Prostate gland (tissue), 2 donors: ENCODE measurements around the gene GSK3A. TPM values are rescaled to one million over a fixed set of nuclear protein-coding genes. Genes with fewer than 3 reads are reported as not detected.

Experiments
- DNase-seq: peaks from one replicate; pipeline ENCODE4 v3.0.0-alpha.2; 2019; ENCODE audit warnings: low spot score
- H3K27ac ChIP-seq, 2 donors: fragments of 200-600 bp; sonication (generic); 2 replicates each; pipeline ENCODE4 v1.5.1; 2017 to 2019
- H3K27me3 ChIP-seq: fragments of 200-600 bp; sonication (generic); replicated peaks from 2 replicates; pipeline ENCODE4 v1.5.1; 2019; ENCODE audit not compliant: insufficient read depth
- H3K36me3 ChIP-seq, 2 donors: fragments of 200-600 bp; sonication (generic); 1 replicate in 1 of 2; 2 replicates in 1 of 2; pipeline versions ENCODE4 v1.5.1 to v1.8.1; 2017 to 2019
- H3K4me1 ChIP-seq: fragments of 200-600 bp; sonication (generic); replicated peaks from 2 replicates; pipeline ENCODE4 v1.5.1; 2019
- H3K4me3 ChIP-seq, 2 donors: fragments of 200-600 bp; sonication (generic); 2 replicates each; pipeline ENCODE4 v1.5.1; 2017 to 2019
- H3K9me3 ChIP-seq: fragments of 200-600 bp; sonication (generic); 2 replicates; pipeline ENCODE4 v1.5.1; 2017
- CTCF ChIP-seq, 4 experiments: fragments of 200-600 bp in 2 of 4; fragments of 450-650 bp in 2 of 4; sonication (generic) in 2 of 4; IDR thresholded peaks; 1 replicate in 3 of 4; 2 replicates in 1 of 4; pipeline ENCODE4 v1.5.1; 2016 to 2019; ENCODE audit warnings: antibody characterized with exemption in 4 of 4, mild to moderate bottlenecking in 2 of 4, moderate library complexity in 2 of 4
- POLR2A ChIP-seq: fragments of 450-650 bp; IDR thresholded peaks from one replicate; pipeline ENCODE4 v1.6.1; 2016; ENCODE audit warnings: antibody characterized with exemption, mild to moderate bottlenecking
- POLR2AphosphoS5 ChIP-seq: sonication (generic); formaldehyde crosslinking; IDR thresholded peaks from one replicate; pipeline ENCODE4 v1.6.1; 2017; ENCODE audit warnings: antibody characterized with exemption
- WGBS: methylation state at CpG from one replicate; pipeline ENCODE4 v1.1.5; 2018; 5-methylcytosine and 5-hydroxymethylcytosine counted together
- intact Hi-C: fragments of 100-400 bp; cut with DNase I; formaldehyde crosslinking; loops from one replicate; pipeline ENCODE4 v1.14.2; 2022
- total RNA-seq, 2 donors: library from RNA; depleted of rRNA; stranded (reverse); fragments of >200 nt; gene quantifications; one replicate each; pipeline ENCODE4 v1.1.0, GENCODE V29; 2016

Gene GSK3A
- total RNA-seq, 2 donors from 2014 or later = 37.1 to 61.6 TPM

- intact Hi-C loops = no loop called here
- peaks cover 10 to 32% of the 10 kb centered on the region in 2 donors for H3K36me3 ChIP-seq
- DNase-seq = no peak
Measured at GRCh38 chr19:42287017-42287826, 44.8 kb upstream of the GSK3A start.

DNA sequence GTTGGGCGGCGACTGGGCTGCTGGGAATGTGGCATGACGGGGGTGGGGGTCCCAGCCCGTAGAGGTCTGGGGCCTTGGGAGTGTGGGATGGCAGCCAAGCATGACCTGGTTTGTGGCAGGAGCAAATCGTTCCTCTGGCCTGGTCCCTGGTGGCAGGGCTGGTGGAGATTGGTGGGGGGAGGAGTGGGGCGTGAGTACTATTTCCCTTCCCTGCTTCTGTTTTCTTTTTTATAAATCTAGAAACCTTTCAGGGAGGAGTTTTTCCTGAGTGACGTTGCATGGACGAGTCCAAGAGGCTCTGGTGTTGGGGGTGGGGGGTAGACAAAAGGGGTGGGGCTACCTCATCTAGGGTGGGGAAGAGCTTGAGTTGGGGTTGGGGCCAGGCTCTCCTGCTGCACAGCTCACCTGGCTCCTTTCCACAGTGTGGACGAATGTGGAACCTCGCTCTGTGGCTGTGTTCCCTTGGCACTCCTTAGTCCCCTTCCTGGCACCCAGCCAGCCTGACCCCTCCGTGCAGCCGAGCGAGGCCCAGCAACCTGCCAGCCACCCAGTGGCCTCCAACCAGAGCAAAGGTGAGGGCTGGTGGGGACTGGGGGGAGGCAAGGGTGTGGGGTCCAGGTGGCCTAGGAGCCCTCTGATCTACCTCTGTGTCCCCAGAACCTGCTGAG, 44.1 kb upstream of the GSK3A start:
- TF ChIP-seq POLR2AphosphoS5 (no peak), CTCF (IDR thresholded peaks at IDR 0.05) (no peak), POLR2A (peak; percentile 28)

More at GRCh38 chr19:42287017-42287826, 44.8 kb upstream of the GSK3A start:
- H3K4me1 ChIP-seq = peaks cover 25% of the 10 kb centered on the region
- H3K4me3 ChIP-seq = no peak overlapping the region
- 85% methylated on average over 27 of the region's 30 CpGs for WGBS
- peak overlapping the region; percentile 78 to 98 for H3K27ac ChIP-seq
- no peaks in the 10 kb centered on the region for H3K9me3 ChIP-seq
- H3K27me3 ChIP-seq = no peaks in the 10 kb centered on the region
- TF ChIP-seq POLR2AphosphoS5 (no peak), CTCF (IDR thresholded peaks at IDR 0.05) (no peak), POLR2A (no peak)

GRCh38 chr19:42285988-42286348, 43.6 kb upstream of the GSK3A start:
- WGBS = 11% methylated on average over 6 of the region's 6 CpGs
- H3K4me1 ChIP-seq = peaks cover 37% of the 10 kb centered on the region
- intact Hi-C loops = no loop called here

More for the DNA sequence above, 44.1 kb upstream of the GSK3A start:
- Histone ChIP-seq H3K4me3 (no peak overlapping the region), H3K27ac (peak overlapping the region; percentile 78 to 98), H3K36me3 (peaks cover 10 to 25% of the 10 kb centered on the region in 2 donors), H3K4me1 (peaks cover 31% of the 10 kb centered on the region), H3K27me3 (no peaks in the 10 kb centered on the region), H3K9me3 (no peaks in the 10 kb centered on the region)
- 11% methylated on average over 10 of the region's 13 CpGs for WGBS
- intact Hi-C loops = no loop called here
- DNase-seq = no peak

DNA sequence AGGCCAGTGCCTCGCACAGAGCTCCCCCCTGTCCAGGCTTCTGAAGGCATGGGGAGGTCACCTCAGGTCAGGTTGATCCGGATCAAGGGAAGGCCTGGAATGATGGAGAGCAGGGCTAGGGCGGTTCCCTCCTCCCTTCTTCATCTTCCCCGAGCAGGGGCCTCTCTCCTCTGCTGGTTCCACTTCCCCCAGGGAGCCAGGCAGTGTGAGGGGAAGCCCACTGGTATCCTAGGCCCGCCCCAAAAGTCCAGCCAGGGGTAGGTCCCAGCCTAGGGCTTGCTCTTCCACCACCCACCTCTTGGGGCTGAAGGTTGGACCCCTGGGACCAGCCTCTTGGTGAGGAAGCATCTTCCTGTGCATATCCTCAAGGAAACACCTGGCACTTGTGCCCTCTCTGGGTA, 43.1 kb upstream of the GSK3A start:
- TF ChIP-seq POLR2A = no peak
- TF ChIP-seq POLR2AphosphoS5 = no peak
- TF ChIP-seq CTCF (IDR thresholded peaks at IDR 0.05) = no peak
- peaks cover 10 to 15% of the 10 kb centered on the region in 2 donors for H3K36me3 ChIP-seq
- H3K9me3 ChIP-seq = no peaks in the 10 kb centered on the region
- H3K4me1 ChIP-seq = peaks cover 37% of the 10 kb centered on the region
- no peak for DNase-seq
- H3K4me3 ChIP-seq = no peak overlapping the region
- intact Hi-C loops = no loop called here
- WGBS = 34% methylated on average over 5 of the region's 5 CpGs
- no peaks in the 10 kb centered on the region for H3K27me3 ChIP-seq
- H3K27ac ChIP-seq = peak overlapping the region; percentile 78 to 98

More at GRCh38 chr19:42285988-42286348, 43.6 kb upstream of the GSK3A start:
- Histone ChIP-seq H3K4me3 (no peak overlapping the region), H3K27ac (peak overlapping the region; percentile 78 to 98), H3K27me3 (no peaks in the 10 kb centered on the region), H3K36me3 (peaks cover 10 to 19% of the 10 kb centered on the region in 2 donors), H3K9me3 (no peaks in the 10 kb centered on the region)
- TF ChIP-seq POLR2AphosphoS5 (no peak), CTCF (IDR thresholded peaks at IDR 0.05) (no peak), POLR2A (no peak)
- no peak for DNase-seq
